Neural cell (in vitro differentiated cells): ENCODE data around the gene ENC1. TPM values are rescaled to one million over a fixed set of nuclear protein-coding genes. Genes with fewer than 3 reads are reported as not detected.

Experiments used
- H2AFZ ChIP-seq: fragments of 200-600, 300-800 bp; sonication (generic), shearing (Covaris generic); 2 replicates; pipeline ENCODE4 v1.6.0; 2014; ENCODE audit warnings: low read depth, mild to moderate bottlenecking, antibody characterized with exemption, low read length, moderate library complexity
- H3F3A ChIP-seq: fragments of 200-600 bp; shearing (Covaris generic); 2 replicates; pipeline ENCODE4 v1.6.1; 2016; ENCODE audit warnings: mild to moderate bottlenecking, moderate library complexity, mixed read lengths, antibody characterized with exemption, low read length; ENCODE audit not compliant: insufficient read depth, poor library complexity, severe bottlenecking
- H3K27ac ChIP-seq: fragments of 200-600, 300-800 bp; sonication (generic), shearing (Covaris generic); 2 replicates; pipeline ENCODE4 v1.5.1; 2014; ENCODE audit warnings: mild to moderate bottlenecking, low read length, moderate library complexity
- H3K27me3 ChIP-seq: fragments of 300-800, 200-600 bp; sonication (generic), shearing (Covaris generic); 2 replicates; pipeline ENCODE4 v1.6.0; 2014; ENCODE audit warnings: mild to moderate bottlenecking, low read depth, low read length, moderate library complexity; ENCODE audit not compliant: insufficient read depth
- H3K36me3 ChIP-seq: fragments of 300-800, 200-600 bp; sonication (generic), shearing (Covaris generic); 2 replicates; pipeline ENCODE4 v1.5.1; 2014; ENCODE audit warnings: mild to moderate bottlenecking, antibody characterized with exemption, low read length, moderate library complexity; ENCODE audit not compliant: insufficient read depth
- H3K4me2 ChIP-seq: fragments of 300-800, 200-600 bp; sonication (generic), shearing (Covaris generic); 2 replicates; pipeline ENCODE4 v1.6.0; 2014; ENCODE audit warnings: mild to moderate bottlenecking, low read length
- H3K4me3 ChIP-seq: fragments of 300-800, 200-600 bp; sonication (generic), shearing (Covaris generic); 2 replicates; pipeline ENCODE4 v1.5.1; 2014; ENCODE audit warnings: mild to moderate bottlenecking, low read length, moderate library complexity
- H3K79me2 ChIP-seq: fragments of 200-600 bp; shearing (Covaris generic); replicated peaks from 2 replicates; pipeline ENCODE4 v1.6.0; 2014; ENCODE audit warnings: mild to moderate bottlenecking, low read length, moderate library complexity; ENCODE audit not compliant: insufficient read depth
- H3K9ac ChIP-seq: fragments of 300-800, 200-600 bp; sonication (generic), shearing (Covaris generic); 2 replicates; pipeline ENCODE4 v1.6.1; 2016; ENCODE audit warnings: mild to moderate bottlenecking, low read length, mixed read lengths
- H3K9me2 ChIP-seq: fragments of 200-600 bp; shearing (Covaris generic); 2 replicates; pipeline ENCODE4 v1.6.1; 2016; ENCODE audit warnings: mild to moderate bottlenecking, low read length, mixed read lengths; ENCODE audit not compliant: insufficient read depth
- H3K9me3 ChIP-seq: fragments of 200-600, 300-800 bp; sonication (generic), shearing (Covaris generic); 2 replicates; pipeline ENCODE4 v1.6.1; 2016; ENCODE audit warnings: mild to moderate bottlenecking, mixed run types, low read length, moderate library complexity, mixed read lengths
- H4K20me1 ChIP-seq: fragments of 200-600 bp; shearing (Covaris generic); 2 replicates; pipeline ENCODE4 v1.6.1; 2016; ENCODE audit warnings: mild to moderate bottlenecking, mixed run types; ENCODE audit not compliant: insufficient read depth
- EP300 ChIP-seq: fragments of 450-650 bp; conservative IDR thresholded peaks from 2 replicates; pipeline ENCODE4 v1.6.1; 2014; ENCODE audit warnings: antibody characterized with exemption, mild to moderate bottlenecking, moderate library complexity; ENCODE audit not compliant: poor library complexity, severe bottlenecking
- EZH2 ChIP-seq: fragments of 200-600, 300-800 bp; shearing (Covaris generic), sonication (generic); IDR thresholded peaks from 2 replicates; pipeline ENCODE4 v1.6.1; 2014; ENCODE audit warnings: antibody characterized with exemption, low read length, borderline replicate concordance, mild to moderate bottlenecking; ENCODE audit not compliant: insufficient read depth, poor library complexity, severe bottlenecking
- MXI1 ChIP-seq: fragments of 450-650 bp; conservative IDR thresholded peaks from 2 replicates; pipeline ENCODE4 v1.6.1; 2014; ENCODE audit warnings: antibody characterized with exemption, mild to moderate bottlenecking; ENCODE audit not compliant: poor library complexity, severe bottlenecking
- POLR2AphosphoS5 ChIP-seq: IDR thresholded peaks from 2 replicates; pipeline ENCODE4 v1.6.1; 2012
- RAD21 ChIP-seq: fragments of 450-650 bp; conservative IDR thresholded peaks from 2 replicates; pipeline ENCODE4 v1.6.1; 2014; ENCODE audit warnings: antibody characterized with exemption, mild to moderate bottlenecking, moderate library complexity
- REST ChIP-seq: IDR thresholded peaks from 2 replicates; pipeline ENCODE4 v1.6.1; 2012; ENCODE audit warnings: borderline replicate concordance
- SMC3 ChIP-seq: fragments of 450-650 bp; conservative IDR thresholded peaks from 2 replicates; pipeline ENCODE4 v1.6.1; 2014; ENCODE audit warnings: antibody characterized with exemption, mild to moderate bottlenecking, moderate library complexity; ENCODE audit not compliant: poor library complexity
- TAF1 ChIP-seq: IDR thresholded peaks from 2 replicates; pipeline ENCODE4 v1.6.1; 2012; ENCODE audit warnings: low read depth
- polyA plus RNA-seq: library from polyadenylated mRNA; depleted of rRNA; stranded (reverse); fragments of >200 nt; gene quantifications from 2 replicates; pipeline ENCODE4 v1.2.3, GENCODE V29; 2014
- TF ChIP-seq, protein P1 (sequence below): fragments of 450-650 bp; IDR thresholded peaks from 2 replicates; pipeline ENCODE4 v1.5.1; 2014; ENCODE audit warnings: antibody characterized with exemption, mild to moderate bottlenecking, moderate library complexity; ENCODE audit not compliant: poor library complexity, severe bottlenecking

ENC1 gene
- polyA plus RNA-seq, 1 donor from 2014 or later, result 449 TPM

DNA sequence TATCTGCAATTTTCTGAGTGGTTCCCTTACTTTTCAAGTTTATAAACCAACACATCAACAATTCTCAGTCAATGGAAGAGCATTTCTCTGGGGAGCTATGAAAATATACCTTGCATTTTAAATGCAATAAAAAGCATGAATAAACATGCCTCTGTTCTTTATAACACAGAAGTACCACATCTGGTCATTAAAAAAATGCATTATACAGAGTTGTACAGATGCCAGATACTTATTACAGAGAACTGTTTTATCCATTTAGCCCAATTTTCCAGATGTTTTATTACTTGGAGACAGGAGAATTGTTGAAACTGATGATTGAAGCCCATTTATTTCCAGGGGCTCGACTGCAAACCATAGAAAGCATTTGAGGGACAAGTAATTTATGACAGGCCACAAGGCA lies 25.3 kb upstream of the ENC1 start:
- TF ChIP-seq POLR2AphosphoS5 (no peak), MXI1 (no peak), TAF1 (no peak), REST (no peak), EP300 (no peak), SMC3 (no peak), EZH2 (no peak), RAD21 (no peak)
- TF ChIP-seq, protein P1, sequence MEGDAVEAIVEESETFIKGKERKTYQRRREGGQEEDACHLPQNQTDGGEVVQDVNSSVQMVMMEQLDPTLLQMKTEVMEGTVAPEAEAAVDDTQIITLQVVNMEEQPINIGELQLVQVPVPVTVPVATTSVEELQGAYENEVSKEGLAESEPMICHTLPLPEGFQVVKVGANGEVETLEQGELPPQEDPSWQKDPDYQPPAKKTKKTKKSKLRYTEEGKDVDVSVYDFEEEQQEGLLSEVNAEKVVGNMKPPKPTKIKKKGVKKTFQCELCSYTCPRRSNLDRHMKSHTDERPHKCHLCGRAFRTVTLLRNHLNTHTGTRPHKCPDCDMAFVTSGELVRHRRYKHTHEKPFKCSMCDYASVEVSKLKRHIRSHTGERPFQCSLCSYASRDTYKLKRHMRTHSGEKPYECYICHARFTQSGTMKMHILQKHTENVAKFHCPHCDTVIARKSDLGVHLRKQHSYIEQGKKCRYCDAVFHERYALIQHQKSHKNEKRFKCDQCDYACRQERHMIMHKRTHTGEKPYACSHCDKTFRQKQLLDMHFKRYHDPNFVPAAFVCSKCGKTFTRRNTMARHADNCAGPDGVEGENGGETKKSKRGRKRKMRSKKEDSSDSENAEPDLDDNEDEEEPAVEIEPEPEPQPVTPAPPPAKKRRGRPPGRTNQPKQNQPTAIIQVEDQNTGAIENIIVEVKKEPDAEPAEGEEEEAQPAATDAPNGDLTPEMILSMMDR, result no peak
- Histone ChIP-seq H3F3A (no peaks in the 10 kb centered on the region), H3K36me3 (no peaks in the 10 kb centered on the region), H4K20me1 (no peaks in the 10 kb centered on the region), H3K27me3 (no peaks in the 10 kb centered on the region), H3K4me3 (no peak overlapping the region), H3K9me3 (no peaks in the 10 kb centered on the region), H3K27ac (peak overlapping the region; percentile 22), H3K79me2 (no peaks in the 10 kb centered on the region), H3K9ac (no peak overlapping the region), H2AFZ (no peak overlapping the region), H3K9me2 (no peaks in the 10 kb centered on the region), H3K4me2 (no peak overlapping the region)

DNA sequence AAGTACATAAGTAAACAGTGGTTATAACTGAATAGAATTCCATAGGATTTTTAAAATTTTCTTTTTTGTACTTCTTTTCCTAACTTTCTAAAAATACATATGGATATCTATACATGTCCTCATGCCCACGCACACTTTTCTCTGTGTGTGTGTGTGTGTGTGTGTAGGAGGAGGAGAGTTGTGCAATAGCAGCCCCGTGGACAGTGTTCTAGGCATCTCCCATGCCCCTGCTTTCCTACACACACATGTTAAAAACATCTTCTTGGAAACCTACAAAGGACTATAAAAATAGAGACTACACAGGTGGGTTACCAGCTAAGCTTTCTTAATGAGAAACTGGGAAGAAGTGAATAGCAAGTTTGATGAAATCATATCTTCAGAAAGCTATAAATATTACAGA lies 24.7 kb upstream of the ENC1 start:
- no peak overlapping the region for H3K9ac ChIP-seq
- H3K4me3 ChIP-seq, result no peak overlapping the region
- TF ChIP-seq REST, result no peak
- no peak for TF ChIP-seq SMC3
- no peak for TF ChIP-seq TAF1
- TF ChIP-seq EZH2, result no peak
- TF ChIP-seq MXI1, result no peak
- no peak for TF ChIP-seq RAD21
- TF ChIP-seq POLR2AphosphoS5, result no peak
- TF ChIP-seq EP300, result no peak
- TF ChIP-seq, protein P1, result no peak
- H2AFZ ChIP-seq, result no peak overlapping the region
- H3F3A ChIP-seq, result no peaks in the 10 kb centered on the region
- H3K9me2 ChIP-seq, result no peaks in the 10 kb centered on the region
- H3K36me3 ChIP-seq, result no peaks in the 10 kb centered on the region
- no peak overlapping the region for H3K4me2 ChIP-seq
- no peaks in the 10 kb centered on the region for H3K9me3 ChIP-seq
- no peaks in the 10 kb centered on the region for H4K20me1 ChIP-seq
- peak overlapping the region; percentile 22 for H3K27ac ChIP-seq
- H3K27me3 ChIP-seq, result no peaks in the 10 kb centered on the region
- no peaks in the 10 kb centered on the region for H3K79me2 ChIP-seq
